BLaER1 treated with 17β-estradiol and CSF1 and Interleukin-3, amounts not matched to agents 10 nM and 100 nM (cell line): ENCODE results near the gene ZNF331.

Source experiments
- H3K27ac ChIP-seq, 11 experiments: shearing (Covaris generic); formaldehyde crosslinking; 2 replicates each; pipeline ENCODE4 v1.8.1; 2022
- H3K27me3 ChIP-seq, 11 experiments: shearing (Covaris generic); formaldehyde crosslinking; 2 replicates each; pipeline ENCODE4 v1.8.1; 2022
- H3K36me3 ChIP-seq, 11 experiments: shearing (Covaris generic); formaldehyde crosslinking; 2 replicates each; pipeline ENCODE4 v1.8.1; 2022
- H3K4me1 ChIP-seq, 10 experiments: shearing (Covaris generic); formaldehyde crosslinking; 2 replicates each; pipeline ENCODE4 v1.8.1; 2022
- H3K4me2 ChIP-seq, 11 experiments: shearing (Covaris generic); formaldehyde crosslinking; 2 replicates each; pipeline ENCODE4 v1.8.1; 2022
- H3K4me3 ChIP-seq, 10 experiments: shearing (Covaris generic); formaldehyde crosslinking; 2 replicates each; pipeline ENCODE4 v1.8.1; 2022
- H3K9ac ChIP-seq, 11 experiments: shearing (Covaris generic); formaldehyde crosslinking; 2 replicates each; pipeline ENCODE4 v1.8.1; 2022
- H3K9me3 ChIP-seq, 11 experiments: shearing (Covaris generic); formaldehyde crosslinking; replicated peaks in 1 of 11; 2 replicates each; pipeline ENCODE4 v1.8.1; 2022
- H4K20me1 ChIP-seq, 11 experiments: shearing (Covaris generic); formaldehyde crosslinking; 2 replicates each; pipeline ENCODE4 v1.8.1; 2022
- Cebpa-rat ChIP-seq, 11 experiments: shearing (Covaris generic); IDR thresholded peaks; 2 replicates each; pipeline ENCODE4 v1.8.1; 2022

The ZNF331 gene

GRCh38 chr19:53532362-53532761, 5.6 kb upstream of the ZNF331 start:
- H3K36me3 ChIP-seq: peaks cover 10 to 24% (median 16%) of the 10 kb centered on the region in 11 experiments; a peak in 17 of 22 replicates
- H3K9ac ChIP-seq: no peak overlapping the region
- H3K27ac ChIP-seq: no peak overlapping the region
- no peak for TF ChIP-seq Cebpa-rat (IDR thresholded peaks at IDR 0.05)
- H3K4me3 ChIP-seq: no peak overlapping the region
- no peak overlapping the region for H3K4me2 ChIP-seq
- no peaks in the 10 kb centered on the region for H3K27me3 ChIP-seq
- H3K4me1 ChIP-seq: peaks cover 0 to 11% (median 0%) of the 10 kb centered on the region in 10 experiments; a peak in 3 of 20 replicates
- no peaks in the 10 kb centered on the region for H3K9me3 ChIP-seq
- no peaks in the 10 kb centered on the region for H4K20me1 ChIP-seq

- no peak for TF ChIP-seq Cebpa-rat (IDR thresholded peaks at IDR 0.05)
- Histone ChIP-seq H3K4me1 (peaks cover 0 to 18% (median 6%) of the 10 kb centered on the region in 10 experiments; a peak in 8 of 20 replicates), H3K4me3 (no peak overlapping the region), H3K36me3 (peaks cover under 1 to 23% (median 14%) of the 10 kb centered on the region in 11 experiments; a peak in 15 of 22 replicates), H4K20me1 (no peaks in the 10 kb centered on the region), H3K9ac (no peak overlapping the region), H3K9me3 (no peaks in the 10 kb centered on the region), H3K27me3 (no peaks in the 10 kb centered on the region), H3K27ac (no peak overlapping the region), H3K4me2 (no peak overlapping the region)
These were observed 1.8 kb upstream of the ZNF331 start for GRCh38 chr19:53536225-53536548.

- Histone ChIP-seq H3K9ac (peak overlapping the region; percentile 72 to 87 (median 81)), H3K9me3 (no peaks in the 10 kb centered on the region), H4K20me1 (no peaks in the 10 kb centered on the region), H3K4me1 (peaks cover 0 to 18% (median 8%) of the 10 kb centered on the region in 10 experiments; a peak in 10 of 20 replicates), H3K4me3 (peak overlapping the region; percentile 71 to 82 (median 76)), H3K27me3 (no peaks in the 10 kb centered on the region), H3K4me2 (peak overlapping the region; percentile 66 to 83 (median 75)), H3K36me3 (peaks cover 9 to 32% (median 23%) of the 10 kb centered on the region in 11 experiments; a peak in 17 of 22 replicates), H3K27ac (peak overlapping the region; percentile 71 to 86 (median 78); a peak in 21 of 22 replicates)
- no peak for TF ChIP-seq Cebpa-rat (IDR thresholded peaks at IDR 0.05)
These were observed 824 bp upstream of the ZNF331 start for GRCh38 chr19:53537121-53537520.

GRCh38 chr19:53538378-53539109, 599 bp downstream of the ZNF331 start:
- Histone ChIP-seq H3K27me3 (no peaks in the 10 kb centered on the region), H3K4me3 (peak overlapping the region; percentile 71 to 82 (median 76)), H3K36me3 (peaks cover 17 to 46% (median 33%) of the 10 kb centered on the region in 11 experiments; a peak in 20 of 22 replicates), H3K9ac (peak overlapping the region; percentile 72 to 87 (median 81)), H4K20me1 (no peaks in the 10 kb centered on the region), H3K4me1 (peaks cover 0 to 19% (median 8%) of the 10 kb centered on the region in 10 experiments; a peak in 10 of 20 replicates), H3K9me3 (no peaks in the 10 kb centered on the region), H3K27ac (peak overlapping the region; percentile 71 to 86 (median 78)), H3K4me2 (peak overlapping the region; percentile 71 to 83 (median 80))
- TF ChIP-seq Cebpa-rat (IDR thresholded peaks at IDR 0.05): no peak

GRCh38 chr19:53540091-53540490, 2.1 kb downstream of the ZNF331 start:
- TF ChIP-seq Cebpa-rat (IDR thresholded peaks at IDR 0.05): no peak
- no peaks in the 10 kb centered on the region for H3K9me3 ChIP-seq
- H3K4me1 ChIP-seq: peaks cover 0 to 26% (median 8%) of the 10 kb centered on the region in 10 experiments; a peak in 10 of 20 replicates
- peaks cover 17 to 55% (median 36%) of the 10 kb centered on the region in 11 experiments; a peak in 20 of 22 replicates for H3K36me3 ChIP-seq
- no peaks in the 10 kb centered on the region for H3K27me3 ChIP-seq
- peak overlapping the region in 1 of 11 experiments; percentile 86; a peak in 1 of 22 replicates for H3K27ac ChIP-seq
- H3K9ac ChIP-seq: peak overlapping the region in 2 of 11 experiments; percentile 46 to 87; a peak in 3 of 22 replicates
- peak overlapping the region in 2 of 11 experiments; percentile 81; a peak in 5 of 22 replicates for H3K4me2 ChIP-seq
- H3K4me3 ChIP-seq: peak overlapping the region in 2 of 10 experiments; percentile 75 to 77; a peak in 4 of 20 replicates
- H4K20me1 ChIP-seq: 0 out of 22 replicates have a peak, but pooled peaks cover 0 to under 1% (median 0%) of the 10 kb centered on the region in 11 experiments

- Histone ChIP-seq H3K9me3 (no peaks in the 10 kb centered on the region), H3K9ac (peak overlapping the region in 1 of 11 experiments; percentile 57; a peak in 1 of 22 replicates), H3K4me1 (peaks cover 0 to 45% (median 7%) of the 10 kb centered on the region in 10 experiments; a peak in 11 of 20 replicates), H4K20me1 (peaks cover 0 to 16% (median 0%) of the 10 kb centered on the region in 11 experiments; a peak in 3 of 22 replicates), H3K36me3 (peaks cover 20 to 66% (median 46%) of the 10 kb centered on the region in 11 experiments; a peak in 21 of 22 replicates), H3K4me2 (peak overlapping the region in 2 of 11 experiments; percentile 55 to 65; a peak in 4 of 22 replicates), H3K27me3 (no peaks in the 10 kb centered on the region), H3K27ac (peak overlapping the region in 1 of 11 experiments; percentile 7; a peak in 1 of 22 replicates), H3K4me3 (0 out of 20 replicates have a peak overlapping the region, but pooled peaks of 1 of the 10 experiments have one; percentile 14)
- no peak for TF ChIP-seq Cebpa-rat (IDR thresholded peaks at IDR 0.05)
These were observed 4.0 kb downstream of the ZNF331 start for GRCh38 chr19:53541971-53542370.

GRCh38 chr19:53545271-53546065, 7.5 kb downstream of the ZNF331 start:
- peak overlapping the region in 2 of 11 experiments; percentile 78 to 80; a peak in 4 of 22 replicates for H3K4me2 ChIP-seq

More at GRCh38 chr19:53545271-53546065, 7.5 kb downstream of the ZNF331 start:
- TF ChIP-seq Cebpa-rat (IDR thresholded peaks at IDR 0.05): no peak
- Histone ChIP-seq H3K27me3 (no peaks in the 10 kb centered on the region), H3K9ac (peak overlapping the region in 1 of 11 experiments; percentile 18; a peak in 2 of 22 replicates), H3K4me3 (no peak overlapping the region), H3K4me1 (peaks cover 0 to 76% (median 4%) of the 10 kb centered on the region in 10 experiments; a peak in 10 of 20 replicates), H3K36me3 (peaks cover 24 to 71% (median 41%) of the 10 kb centered on the region in 11 experiments; a peak in 21 of 22 replicates), H3K27ac (peak overlapping the region in 3 of 11 experiments; percentile 6 to 38 (median 22); a peak in 3 of 22 replicates), H4K20me1 (peaks cover 0 to 32% (median 0%) of the 10 kb centered on the region in 11 experiments; a peak in 3 of 22 replicates), H3K9me3 (peaks cover 0 to 25% (median 0%) of the 10 kb centered on the region in 11 experiments; a peak in 3 of 22 replicates)
